Hindlimb muscle (tissue), 1 donor: ENCODE measurements around the gene MFN2. TPM values are rescaled to one million over a fixed set of nuclear protein-coding genes. Genes with fewer than 3 reads are reported as not detected.
"Not testable (repeated sequence)": the region's sequence is repeated elsewhere in the genome, so short reads cannot be mapped to it uniquely, and the experiment has no call there.

ENCODE experiments used
- DNase-seq: peaks from one replicate; pipeline ENCODE4 v3.0.0-alpha.2; 2013
- polyA plus RNA-seq: library from polyadenylated mRNA; unstranded; fragments of 120-200 nt; gene quantifications from one replicate; pipeline ENCODE4 v1.2.1, GENCODE V29; 2013; ENCODE audit not compliant: insufficient read length

Gene MFN2
- polyA plus RNA-seq, 1 donor, result 64.6 TPM

GRCh38 chr1:12028957-12029511, 48.8 kb downstream of the MFN2 start:
- no peak for DNase-seq

GRCh38 chr1:12029720-12030339, 49.6 kb downstream of the MFN2 start:
- no peak for DNase-seq

- DNase-seq, result no peak
Observed at GRCh38 chr1:12031039-12031980, 51.1 kb downstream of the MFN2 start.

GRCh38 chr1:12032161-12032621, 51.9 kb downstream of the MFN2 start:
- no peak for DNase-seq

- not testable (repeated sequence) for DNase-seq
Observed at GRCh38 chr1:12033441-12033840, 53.2 kb downstream of the MFN2 start.

- DNase-seq, result peak; percentile 63
Observed at GRCh38 chr1:12034381-12034801, 54.1 kb downstream of the MFN2 start.

GRCh38 chr1:12035312-12035711, 55.1 kb downstream of the MFN2 start:
- no peak for DNase-seq

GRCh38 chr1:12037486-12038355, 57.5 kb downstream of the MFN2 start:
- DNase-seq, result no peak

GRCh38 chr1:12038356-12039163, 58.3 kb downstream of the MFN2 start:
- DNase-seq, result no peak

GRCh38 chr1:12039164-12039525, 58.9 kb downstream of the MFN2 start:
- DNase-seq, result no peak

- not testable (repeated sequence) for DNase-seq
Observed at GRCh38 chr1:12039824-12040456, 59.7 kb downstream of the MFN2 start.

GRCh38 chr1:12040457-12041051, 60.3 kb downstream of the MFN2 start:
- peak; percentile 71 for DNase-seq

- not testable (repeated sequence) for DNase-seq
Observed at GRCh38 chr1:12044187-12044877, 64.1 kb downstream of the MFN2 start.

- DNase-seq, result no peak
Observed at GRCh38 chr1:12046749-12047119, 66.5 kb downstream of the MFN2 start.

GRCh38 chr1:12047120-12047876, 67.1 kb downstream of the MFN2 start:
- no peak for DNase-seq

- DNase-seq, result peak; percentile 65
Observed at GRCh38 chr1:12048372-12048771, 68.1 kb downstream of the MFN2 start.

GRCh38 chr1:12049616-12050015, 69.4 kb downstream of the MFN2 start:
- no peak for DNase-seq

- no peak for DNase-seq
Observed at GRCh38 chr1:12051361-12051760, 71.1 kb downstream of the MFN2 start.

GRCh38 chr1:12052008-12052573, 71.8 kb downstream of the MFN2 start:
- DNase-seq, result peak; percentile 58
